ENCODE data around the gene ITGA4.
"Not testable (repeated sequence)": the region's sequence is repeated elsewhere in the genome, so short reads cannot be mapped to it uniquely, and the experiment has no call there.

Gene ITGA4

DNA sequence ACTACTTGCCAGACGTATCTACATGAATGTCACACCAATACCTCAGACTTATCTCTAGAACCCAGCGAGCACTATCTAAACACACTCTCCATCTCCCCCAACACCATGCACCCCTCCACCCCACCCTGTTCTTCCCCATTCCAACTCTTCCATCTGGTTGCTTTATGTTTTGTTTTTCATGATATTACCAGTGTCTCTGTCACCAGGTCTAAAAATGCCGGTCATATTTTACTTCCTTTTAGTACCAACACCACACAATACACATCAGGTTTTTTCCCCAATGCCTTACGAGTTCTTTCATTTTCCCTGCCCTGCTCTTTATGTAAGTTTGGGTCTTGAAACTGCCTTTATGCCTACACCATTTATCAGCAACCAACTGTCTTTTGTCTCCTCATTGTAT is 10.2 kb upstream of the ITGA4 start:
- DNase-seq (no peak), ATAC-seq (peak; percentile 75)
- no peaks in the 10 kb centered on the region for H3K27me3 Mint-ChIP-seq
- H3K4me3 Mint-ChIP-seq, result peak overlapping the region; percentile 7 to 31
- H3K4me1 Mint-ChIP-seq, result peaks cover 22% of the 10 kb centered on the region
- no peak overlapping the region for H3K27ac Mint-ChIP-seq
- H3K9me3 Mint-ChIP-seq, result no peaks in the 10 kb centered on the region

DNA sequence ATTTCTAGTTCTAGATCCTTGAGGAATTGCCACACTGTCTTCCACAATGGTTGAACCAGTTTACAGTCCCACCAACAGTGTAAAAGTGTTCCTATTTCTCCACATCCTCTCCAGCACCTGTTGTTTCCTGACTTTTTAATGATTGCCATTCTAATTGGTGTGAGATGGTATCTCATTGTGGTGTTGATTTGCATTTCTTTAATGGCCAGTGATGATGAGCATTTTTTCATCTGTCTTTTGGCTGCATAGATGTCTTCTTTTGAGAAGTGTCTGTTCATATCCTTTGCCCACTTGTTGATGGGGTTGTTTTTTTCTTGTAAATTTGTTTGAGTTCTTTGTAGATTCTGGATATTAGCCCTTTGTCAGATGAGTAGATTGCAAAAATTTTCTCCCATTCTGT is 7.9 kb upstream of the ITGA4 start:
- not testable (repeated sequence) for H3K27ac Mint-ChIP-seq, H3K9me3 Mint-ChIP-seq, DNase-seq, H3K4me3 Mint-ChIP-seq, H3K27me3 Mint-ChIP-seq, ATAC-seq
- H3K4me1 Mint-ChIP-seq, result peaks cover 26% of the 10 kb centered on the region

DNA sequence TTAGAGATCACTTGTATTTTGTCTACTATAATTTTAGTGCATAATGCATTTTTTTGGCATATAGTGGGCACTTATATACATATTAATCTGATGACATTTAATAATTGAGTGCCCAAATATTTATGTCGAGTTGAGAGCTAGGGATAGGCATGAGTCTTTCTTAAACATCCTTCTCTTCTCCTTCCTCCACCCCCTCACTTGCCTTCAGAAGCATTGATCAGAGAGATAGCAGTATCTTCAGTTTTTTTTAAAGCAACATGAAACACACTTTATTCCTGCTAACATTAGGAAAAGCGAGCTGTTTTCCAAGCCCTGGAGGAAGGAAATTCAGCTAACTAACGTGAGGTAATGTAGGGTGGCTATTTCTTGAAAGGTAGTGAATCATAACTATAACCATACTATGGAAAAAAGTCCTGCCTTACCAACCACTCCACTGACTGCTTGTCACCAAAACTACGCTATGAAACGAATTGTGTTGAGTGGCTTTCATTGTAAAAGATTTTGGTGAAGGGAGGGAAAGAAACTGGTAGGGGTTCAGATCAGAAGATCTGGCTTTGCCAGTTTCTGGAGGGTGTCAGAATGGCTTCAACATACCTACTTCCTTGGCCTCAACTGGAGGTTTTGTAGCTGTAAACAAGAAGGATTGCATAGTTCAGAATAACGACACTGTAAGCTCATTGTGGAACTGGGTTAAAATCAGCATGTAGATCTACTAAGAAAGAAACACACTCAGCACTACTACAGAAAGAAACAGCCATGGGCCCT is 2.3 kb upstream of the ITGA4 start:
- Mint-ChIP-seq H3K4me3 (peak overlapping the region; percentile 94 to 98), H3K27ac (peak overlapping the region in 1 of 2 donors; percentile 11), H3K9me3 (no peaks in the 10 kb centered on the region), H3K4me1 (peaks cover 37% of the 10 kb centered on the region), H3K27me3 (no peaks in the 10 kb centered on the region)
- DNase-seq, result no peak
- ATAC-seq, result peak; percentile 3

DNA sequence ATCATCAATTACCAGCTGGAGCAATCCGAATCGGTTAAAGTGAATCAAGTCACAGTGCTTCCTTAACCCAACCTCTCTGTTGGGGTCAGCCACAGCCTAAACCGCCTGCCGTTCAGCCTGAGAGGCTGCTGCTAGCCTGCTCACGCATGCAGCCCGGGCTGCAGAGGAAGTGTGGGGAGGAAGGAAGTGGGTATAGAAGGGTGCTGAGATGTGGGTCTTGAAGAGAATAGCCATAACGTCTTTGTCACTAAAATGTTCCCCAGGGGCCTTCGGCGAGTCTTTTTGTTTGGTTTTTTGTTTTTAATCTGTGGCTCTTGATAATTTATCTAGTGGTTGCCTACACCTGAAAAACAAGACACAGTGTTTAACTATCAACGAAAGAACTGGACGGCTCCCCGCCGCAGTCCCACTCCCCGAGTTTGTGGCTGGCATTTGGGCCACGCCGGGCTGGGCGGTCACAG is 496 bp upstream of the ITGA4 start:
- Mint-ChIP-seq H3K4me3 (peak overlapping the region; percentile 94 to 98), H3K9me3 (no peaks in the 10 kb centered on the region), H3K27ac (peak overlapping the region; percentile 93 to 97), H3K27me3 (no peaks in the 10 kb centered on the region), H3K4me1 (peaks cover 50% of the 10 kb centered on the region)
- DNase-seq, result peak; percentile 70 to 86
- peak; percentile 86 for ATAC-seq

DNA sequence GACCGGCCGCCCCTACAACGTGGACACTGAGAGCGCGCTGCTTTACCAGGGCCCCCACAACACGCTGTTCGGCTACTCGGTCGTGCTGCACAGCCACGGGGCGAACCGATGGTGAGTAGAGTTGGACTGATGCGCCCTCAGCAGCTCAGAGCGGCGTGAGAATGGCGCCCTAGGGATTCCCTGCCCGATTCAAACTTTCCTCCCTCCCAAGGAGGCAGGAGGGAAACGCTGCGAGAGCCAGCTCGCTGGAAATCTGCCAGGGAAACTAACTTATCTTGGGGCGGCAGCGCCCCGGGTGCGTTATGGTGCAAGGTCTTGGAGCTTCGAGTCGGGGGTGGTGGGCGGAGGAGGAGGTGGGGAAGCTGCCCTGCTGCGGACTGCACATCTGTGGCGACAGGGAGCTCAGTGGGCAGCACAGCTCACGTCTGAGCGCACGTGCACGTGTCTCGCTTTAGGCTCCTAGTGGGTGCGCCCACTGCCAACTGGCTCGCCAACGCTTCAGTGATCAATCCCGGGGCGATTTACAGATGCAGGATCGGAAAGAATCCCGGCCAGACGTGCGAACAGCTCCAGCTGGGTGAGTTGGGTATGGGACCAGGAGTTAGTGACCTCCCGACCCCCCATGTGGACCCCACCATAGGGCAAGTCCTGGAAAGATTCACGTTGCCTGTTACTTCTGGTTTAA is 697 bp downstream of the ITGA4 start:
- peaks cover 56% of the 10 kb centered on the region for H3K4me1 Mint-ChIP-seq
- no peaks in the 10 kb centered on the region for H3K9me3 Mint-ChIP-seq
- peak overlapping the region; percentile 94 to 98 for H3K4me3 Mint-ChIP-seq
- no peaks in the 10 kb centered on the region for H3K27me3 Mint-ChIP-seq
- H3K27ac Mint-ChIP-seq, result peak overlapping the region; percentile 97 to 99
- peak; percentile 55 to 65 for DNase-seq
- ATAC-seq, result peak; percentile 36

DNA sequence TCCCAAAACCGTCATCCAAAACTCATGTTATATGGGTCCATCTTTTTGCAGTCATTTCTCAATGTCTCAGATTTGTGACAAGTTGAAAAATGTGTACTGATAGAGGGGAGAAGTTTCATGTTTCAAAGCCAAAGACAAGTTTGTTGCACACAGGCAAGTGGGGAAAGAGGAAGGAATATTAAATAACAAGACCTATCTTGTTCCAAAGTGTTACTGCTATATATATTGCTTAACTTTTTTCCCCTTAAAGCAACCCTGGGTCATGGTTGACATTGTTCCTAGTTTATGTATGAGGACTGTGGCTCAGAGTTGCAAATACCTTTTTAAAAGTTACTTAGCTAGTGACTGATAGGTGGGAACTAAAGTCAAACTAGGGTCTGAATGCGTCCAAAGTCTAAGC is 1.7 kb downstream of the ITGA4 start:
- Mint-ChIP-seq H3K4me3 (peak overlapping the region; percentile 94 to 98), H3K27me3 (no peaks in the 10 kb centered on the region), H3K27ac (peak overlapping the region; percentile 97 to 99), H3K9me3 (no peaks in the 10 kb centered on the region), H3K4me1 (peaks cover 65% of the 10 kb centered on the region)
- no peak for ATAC-seq
- DNase-seq, result no peak

DNA sequence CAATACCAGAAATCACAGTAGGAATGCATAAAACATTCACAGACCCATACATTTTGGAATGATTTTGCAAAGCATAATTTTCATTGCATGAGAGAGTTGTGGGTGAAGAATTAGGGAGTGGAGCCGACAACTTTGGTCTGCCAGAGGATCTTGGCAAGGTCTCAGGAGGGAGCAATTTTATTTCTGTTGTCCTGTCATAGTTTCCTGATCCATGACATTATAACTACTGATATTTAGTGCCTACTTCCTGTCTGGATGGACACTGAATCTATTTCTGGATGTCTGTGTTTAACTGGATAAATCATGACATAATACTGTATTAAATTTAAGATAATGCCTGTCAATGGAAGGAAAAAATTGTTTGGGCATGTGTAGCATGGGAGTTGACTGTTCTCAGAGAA is 2.4 kb downstream of the ITGA4 start:
- Mint-ChIP-seq H3K4me3 (peak overlapping the region; percentile 94 to 98), H3K27me3 (no peaks in the 10 kb centered on the region), H3K4me1 (peaks cover 65% of the 10 kb centered on the region), H3K9me3 (no peaks in the 10 kb centered on the region), H3K27ac (peak overlapping the region; percentile 97 to 99)
- DNase-seq (no peak), ATAC-seq (no peak)

DNA sequence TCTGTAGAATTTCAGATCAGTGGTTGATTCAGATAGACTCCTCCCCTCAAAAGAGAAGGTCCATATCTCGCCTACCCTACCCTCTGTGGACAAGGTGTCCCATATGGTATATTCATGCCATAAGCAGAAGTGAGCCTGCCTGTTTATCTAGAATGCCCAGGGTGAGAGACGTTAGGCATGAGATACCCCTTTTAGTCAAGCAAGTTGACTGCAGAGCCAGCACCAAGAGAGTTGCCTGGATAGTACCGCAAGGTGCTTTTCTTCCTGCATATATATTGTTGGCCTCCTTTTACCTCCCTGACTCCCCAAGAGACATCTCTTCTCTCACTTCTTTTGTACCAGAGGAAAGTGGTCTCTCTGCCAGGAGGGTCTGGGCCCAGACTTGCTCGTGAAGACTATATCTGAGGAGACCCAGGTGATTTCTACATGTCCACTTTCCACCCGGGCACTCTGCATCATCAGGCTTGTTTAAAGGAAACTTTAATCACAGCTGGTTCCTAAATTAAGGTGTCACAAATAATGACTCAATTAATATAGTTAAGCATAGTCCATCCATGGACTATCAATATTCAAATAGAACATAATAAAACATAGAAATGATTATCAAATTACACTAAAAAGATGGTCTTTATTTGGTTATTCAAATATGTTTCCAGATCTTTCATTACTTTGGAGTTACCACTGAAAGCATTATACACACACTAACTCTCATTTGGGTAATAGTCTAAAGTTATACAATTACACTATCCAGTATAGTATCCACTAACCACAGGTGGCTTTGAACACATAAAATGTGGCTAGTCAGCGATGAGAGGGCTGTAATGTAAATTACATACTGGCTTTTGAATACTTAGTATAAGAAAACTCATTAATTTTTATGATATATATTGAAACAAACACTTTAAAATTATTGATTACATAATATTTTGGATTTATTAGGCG is 4.1 kb downstream of the ITGA4 start:
- ATAC-seq, result no peak
- DNase-seq, result peak; percentile 13 to 15
- Mint-ChIP-seq H3K4me3 (peak overlapping the region; percentile 94 to 98), H3K27ac (peak overlapping the region; percentile 91 to 94), H3K4me1 (peaks cover 64% of the 10 kb centered on the region), H3K27me3 (no peaks in the 10 kb centered on the region), H3K9me3 (no peaks in the 10 kb centered on the region)

DNA sequence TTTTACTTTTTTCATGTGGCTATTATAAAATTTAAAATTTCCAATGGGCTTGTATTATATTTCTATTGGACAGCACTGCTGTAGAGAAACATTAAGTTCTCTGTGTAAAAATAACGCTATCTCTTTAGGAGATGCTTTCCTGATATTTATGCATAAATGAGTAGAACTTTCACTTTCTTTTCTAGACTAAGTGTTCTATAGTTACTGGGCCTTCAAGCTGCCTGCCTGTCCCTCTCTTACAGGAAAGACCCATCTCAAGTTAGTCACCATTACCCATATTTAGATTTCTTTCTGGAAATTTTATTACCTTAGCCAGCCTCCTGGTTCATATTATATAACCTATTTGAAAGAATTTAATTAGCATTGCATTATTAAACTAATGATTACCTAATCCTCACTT is 4.8 kb downstream of the ITGA4 start:
- Mint-ChIP-seq H3K4me1 (peaks cover 59% of the 10 kb centered on the region), H3K9me3 (no peaks in the 10 kb centered on the region), H3K27ac (peak overlapping the region in 1 of 2 donors; percentile 37), H3K4me3 (peak overlapping the region; percentile 23 to 53), H3K27me3 (no peaks in the 10 kb centered on the region)
- peak; percentile 23 for ATAC-seq
- DNase-seq, result no peak

DNA sequence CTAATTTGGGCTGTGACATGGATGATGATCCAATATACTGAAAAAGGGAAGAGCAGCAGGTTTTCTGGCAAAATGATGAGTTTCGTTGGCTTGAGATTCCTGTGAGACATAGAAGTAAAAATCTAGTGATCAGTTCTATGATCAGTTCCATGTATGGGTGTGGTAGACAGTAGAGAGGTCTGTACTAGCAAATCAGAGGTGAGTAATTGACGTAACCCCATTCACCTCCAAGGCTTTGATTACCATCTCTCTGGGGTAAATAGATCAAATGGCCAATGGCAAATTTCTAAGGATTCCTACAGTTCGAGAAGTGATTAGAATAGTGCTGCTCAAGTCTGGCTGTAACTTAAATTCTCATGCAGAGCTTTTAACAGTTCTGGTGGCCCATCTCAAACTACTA is 6.4 kb downstream of the ITGA4 start:
- H3K27me3 Mint-ChIP-seq, result no peaks in the 10 kb centered on the region
- peak; percentile 36 for ATAC-seq
- peaks cover 74% of the 10 kb centered on the region for H3K4me1 Mint-ChIP-seq
- H3K4me3 Mint-ChIP-seq, result peak overlapping the region; percentile 23 to 53
- H3K27ac Mint-ChIP-seq, result peak overlapping the region in 1 of 2 donors; percentile 6
- no peak for DNase-seq
- H3K9me3 Mint-ChIP-seq, result no peaks in the 10 kb centered on the region

DNA sequence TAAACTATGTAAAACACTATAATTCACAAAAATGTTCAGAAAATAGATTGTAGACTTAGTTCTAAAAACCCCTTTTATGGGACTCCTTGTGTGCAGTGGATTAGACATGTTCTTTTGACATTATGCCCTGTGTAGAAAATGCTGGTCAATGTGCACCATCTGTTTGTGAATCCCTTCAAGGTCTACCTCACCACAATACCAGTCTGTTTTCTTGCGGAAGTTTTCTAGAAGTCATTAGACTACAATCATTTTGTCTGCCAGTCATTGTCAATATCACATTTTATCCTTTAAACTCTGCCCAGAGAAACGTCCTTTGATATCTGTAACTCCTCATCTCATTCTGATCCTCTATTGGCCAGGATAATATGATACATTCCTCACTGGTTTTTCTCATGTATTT is 7.8 kb downstream of the ITGA4 start:
- Mint-ChIP-seq H3K27ac (peak overlapping the region; percentile 20 to 87), H3K27me3 (no peaks in the 10 kb centered on the region), H3K4me1 (peaks cover 80% of the 10 kb centered on the region), H3K9me3 (no peaks in the 10 kb centered on the region), H3K4me3 (peak overlapping the region; percentile 52 to 62)
- DNase-seq, result no peak
- ATAC-seq, result no peak

DNA sequence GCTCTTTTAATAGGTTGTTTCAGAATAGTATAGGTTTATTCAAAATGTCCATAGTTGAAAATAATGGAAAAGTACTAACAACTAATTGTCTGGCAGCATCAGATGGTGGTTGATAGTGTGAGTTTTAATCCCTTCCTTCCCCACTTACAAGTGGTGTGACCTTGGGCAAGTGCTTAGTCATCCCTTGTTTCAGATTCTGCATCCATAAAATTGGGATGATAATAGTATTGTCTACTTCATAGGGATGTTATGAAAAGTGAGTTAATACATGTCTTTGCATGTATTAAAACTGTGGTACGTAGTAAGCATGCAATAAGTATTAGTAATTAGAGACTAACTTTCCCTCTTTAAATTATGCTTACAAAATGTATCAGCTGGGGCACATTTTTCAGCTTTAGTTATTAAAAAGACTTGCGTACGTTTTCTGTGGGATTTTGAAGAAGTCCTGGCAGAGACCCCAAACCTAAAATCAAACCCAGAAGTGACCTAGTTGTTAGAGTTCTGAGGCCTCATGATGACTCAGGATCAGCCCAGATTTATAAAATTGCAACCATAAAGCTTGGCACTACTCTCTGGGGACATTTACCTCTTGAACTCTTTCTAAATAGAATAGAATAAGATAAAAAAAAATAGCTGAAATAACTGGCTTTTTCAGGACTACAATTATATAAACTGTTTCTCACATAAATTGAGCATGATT is 8.6 kb downstream of the ITGA4 start:
- no peaks in the 10 kb centered on the region for H3K27me3 Mint-ChIP-seq
- no peak for DNase-seq
- peak overlapping the region; percentile 52 to 62 for H3K4me3 Mint-ChIP-seq
- ATAC-seq, result no peak
- peak overlapping the region; percentile 16 to 87 for H3K27ac Mint-ChIP-seq
- no peaks in the 10 kb centered on the region for H3K9me3 Mint-ChIP-seq
- peaks cover 82% of the 10 kb centered on the region for H3K4me1 Mint-ChIP-seq

DNA sequence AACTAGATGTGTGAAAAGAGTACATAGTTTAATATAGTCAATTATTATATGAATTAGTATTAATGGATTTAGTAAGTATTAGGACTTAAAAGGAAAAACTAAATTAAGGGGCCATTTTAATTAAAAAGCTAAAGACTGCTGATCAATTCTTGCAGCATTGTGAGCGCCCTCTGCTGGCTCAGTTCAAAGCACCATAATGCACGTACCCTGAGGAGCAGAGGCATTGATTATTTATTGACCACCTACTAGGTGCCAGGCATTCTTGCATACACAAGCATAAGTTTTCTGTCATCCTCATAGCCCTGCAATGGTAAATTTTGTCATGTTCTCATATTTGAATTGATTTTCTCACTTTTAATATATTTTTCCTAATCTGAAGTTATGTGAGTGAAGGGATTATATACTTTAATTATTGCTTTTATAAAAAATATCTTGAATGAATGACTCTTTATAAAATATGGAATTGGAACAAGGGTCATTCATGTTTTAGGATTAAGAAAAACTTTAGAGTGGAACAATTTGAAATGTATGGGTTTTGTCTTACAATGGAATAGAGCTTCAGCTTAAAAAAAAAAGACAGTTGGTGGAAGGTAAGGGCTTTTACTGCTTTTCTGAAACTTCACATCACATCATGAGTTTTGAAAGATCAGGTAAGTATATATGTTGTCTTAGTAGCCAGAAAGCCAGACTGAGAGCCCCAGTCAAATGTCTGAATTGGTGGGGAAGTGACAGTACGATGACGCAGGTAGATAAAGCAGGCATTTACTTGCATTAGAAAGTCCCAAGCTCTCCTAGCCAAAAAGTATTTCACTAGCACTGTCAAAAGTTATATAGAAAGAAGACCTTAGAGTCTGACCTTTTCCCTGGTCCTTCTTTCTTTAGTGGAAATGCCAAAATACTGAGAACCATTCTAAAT is 9.7 kb downstream of the ITGA4 start:
- H3K27ac Mint-ChIP-seq, result peak overlapping the region; percentile 28 to 55
- H3K9me3 Mint-ChIP-seq, result no peaks in the 10 kb centered on the region
- peaks cover 87% of the 10 kb centered on the region for H3K4me1 Mint-ChIP-seq
- no peaks in the 10 kb centered on the region for H3K27me3 Mint-ChIP-seq
- peak overlapping the region; percentile 50 to 71 for H3K4me3 Mint-ChIP-seq
- DNase-seq (peak; percentile 67 to 78), ATAC-seq (peak; percentile 48)
